HepG2 (cell line): ENCODE data around the gene CYB5D1. TPM values are rescaled to one million over a fixed set of nuclear protein-coding genes. Genes with fewer than 3 reads are reported as not detected.

Experiments
- BORCS8-MEF2B ChIP-seq: sonication (generic); formaldehyde crosslinking; IDR thresholded peaks from 2 replicates; pipeline ENCODE4 v1.8.0; 2022; ENCODE audit warnings: mild to moderate bottlenecking, missing genetic modification reagents
- NR2F6 ChIP-seq, 2 experiments: IDR thresholded peaks; 2 replicates each; pipeline ENCODE4 v1.6.1; 2016; ENCODE audit warnings: antibody characterized with exemption in 1 of 2, mild to moderate bottlenecking in 1 of 2
- XBP1 ChIP-seq: sonication (generic); formaldehyde crosslinking; IDR thresholded peaks from 2 replicates; pipeline ENCODE4 v1.5.0; 2020; ENCODE audit warnings: missing genetic modification reagents
- ZNF333 ChIP-seq: sonication (generic); formaldehyde crosslinking; IDR thresholded peaks from 2 replicates; pipeline ENCODE4 v1.4.0; 2020; ENCODE audit warnings: mild to moderate bottlenecking, missing genetic modification reagents, borderline replicate concordance
- ZNF337 ChIP-seq: sonication (generic); formaldehyde crosslinking; IDR thresholded peaks from 2 replicates; pipeline ENCODE4 v1.5.1; 2020; ENCODE audit warnings: missing genetic modification reagents, low read depth, mild to moderate bottlenecking, borderline replicate concordance
- ZNF350 ChIP-seq: sonication (generic); formaldehyde crosslinking; IDR thresholded peaks from 2 replicates; pipeline ENCODE4 v1.4.0; 2020; ENCODE audit warnings: mild to moderate bottlenecking, low read depth, missing genetic modification reagents, borderline replicate concordance
- ZNF367 ChIP-seq: sonication (generic); formaldehyde crosslinking; IDR thresholded peaks from 2 replicates; pipeline ENCODE4 v1.4.0; 2020; ENCODE audit warnings: missing genetic modification reagents, borderline replicate concordance
- ZNF383 ChIP-seq: sonication (generic); formaldehyde crosslinking; IDR thresholded peaks from 2 replicates; pipeline ENCODE4 v1.4.0; 2020; ENCODE audit warnings: missing genetic modification reagents, mild to moderate bottlenecking, borderline replicate concordance
- polyA plus RNA-seq, 8 experiments: library from polyadenylated mRNA; depleted of rRNA in 3 of 8; stranded (reverse) in 7 of 8; unstranded in 1 of 8; fragments of >200 nt; fragmentation: Illumina TruSeq in 4 of 8; extraction: Trizol in 4 of 8; gene quantifications; 2 replicates each; pipeline versions ENCODE4 v1.2.1 to v1.2.3, GENCODE V29; 2011 to 2016; ENCODE audit warnings: low read depth in 4 of 8, missing spikeins in 1 of 8, mixed read lengths in 1 of 8; ENCODE audit not compliant: insufficient read depth in 1 of 8
- total RNA-seq, 5 experiments: library from RNA; depleted of rRNA; stranded (reverse); fragments of >200 nt; fragmentation: Illumina TruSeq; extraction: Trizol; gene quantifications; 2 replicates each; pipeline ENCODE4 v1.2.3, GENCODE V29; 2016; ENCODE audit warnings: low read depth in 1 of 5
- TF ChIP-seq, protein P1 (sequence below): sonication (generic); formaldehyde crosslinking; IDR thresholded peaks from 2 replicates; pipeline ENCODE4 v1.4.0; 2020; ENCODE audit warnings: missing genetic modification reagents, borderline replicate concordance
- TF ChIP-seq, protein P2 (sequence below): sonication (generic); formaldehyde crosslinking; IDR thresholded peaks from 2 replicates; pipeline ENCODE4 v1.5.0; 2020; ENCODE audit warnings: mild to moderate bottlenecking, missing genetic modification reagents, borderline replicate concordance
- TF ChIP-seq, protein P3 (sequence below), 2 experiments: fragments of 450-650 bp in 1 of 2; sonication (generic) in 1 of 2; formaldehyde crosslinking; IDR thresholded peaks; 2 replicates each; pipeline versions ENCODE4 v1.5.0 to v1.8.0; 2020 to 2022; ENCODE audit warnings: mild to moderate bottlenecking in 1 of 2, missing genetic modification reagents in 1 of 2
- TF ChIP-seq, protein P4 (sequence below): sonication (generic); formaldehyde crosslinking; IDR thresholded peaks from 2 replicates; pipeline ENCODE4 v1.5.1; 2020; ENCODE audit warnings: missing genetic modification reagents, mild to moderate bottlenecking, borderline replicate concordance

The CYB5D1 gene
- total and polyA plus RNA-seq, 2 of the 13 experiments (the other 11 are each of a cell fraction or from before 2014, with no cell fraction given) = 8.9 to 17.0 TPM

DNA sequence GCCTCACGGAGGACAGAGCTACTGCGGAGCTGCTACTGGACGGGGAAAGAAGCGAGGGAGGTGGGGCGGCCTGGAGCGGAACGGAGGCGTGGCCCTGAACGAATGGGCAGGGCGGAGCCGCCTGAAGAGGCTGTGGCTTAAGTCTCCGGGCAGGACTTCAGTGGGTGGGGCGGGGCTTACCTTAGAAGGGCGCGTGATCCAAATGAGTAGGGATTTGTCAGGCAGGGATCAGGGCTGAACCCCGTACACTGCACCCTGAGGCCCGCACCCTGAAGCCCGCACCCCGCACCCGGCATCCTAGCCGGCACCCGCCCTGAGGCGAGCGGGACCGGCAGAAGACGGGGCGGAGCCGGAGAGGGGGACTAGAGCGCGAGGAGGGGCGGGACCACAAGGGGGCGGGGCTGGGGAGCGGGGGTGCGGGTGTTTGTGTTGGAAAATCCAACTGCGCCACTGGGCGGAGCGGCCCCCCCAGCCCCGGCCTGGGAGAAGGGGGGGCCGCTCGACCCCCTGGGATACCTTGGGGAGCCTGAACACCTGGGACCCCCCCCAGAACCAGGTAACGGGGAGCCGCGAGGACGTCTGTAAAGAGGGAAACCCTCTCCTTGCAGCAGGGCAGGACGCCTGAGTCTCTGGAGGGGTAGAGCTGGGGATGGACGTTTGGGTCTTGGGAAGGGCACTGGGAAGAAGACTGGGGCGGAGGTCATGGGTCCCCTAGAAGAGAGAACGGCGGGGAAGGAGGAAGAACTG is 23.8 kb upstream of the CYB5D1 start, which contains the start of gene KDM6B (continued):
- TF ChIP-seq, protein P1, sequence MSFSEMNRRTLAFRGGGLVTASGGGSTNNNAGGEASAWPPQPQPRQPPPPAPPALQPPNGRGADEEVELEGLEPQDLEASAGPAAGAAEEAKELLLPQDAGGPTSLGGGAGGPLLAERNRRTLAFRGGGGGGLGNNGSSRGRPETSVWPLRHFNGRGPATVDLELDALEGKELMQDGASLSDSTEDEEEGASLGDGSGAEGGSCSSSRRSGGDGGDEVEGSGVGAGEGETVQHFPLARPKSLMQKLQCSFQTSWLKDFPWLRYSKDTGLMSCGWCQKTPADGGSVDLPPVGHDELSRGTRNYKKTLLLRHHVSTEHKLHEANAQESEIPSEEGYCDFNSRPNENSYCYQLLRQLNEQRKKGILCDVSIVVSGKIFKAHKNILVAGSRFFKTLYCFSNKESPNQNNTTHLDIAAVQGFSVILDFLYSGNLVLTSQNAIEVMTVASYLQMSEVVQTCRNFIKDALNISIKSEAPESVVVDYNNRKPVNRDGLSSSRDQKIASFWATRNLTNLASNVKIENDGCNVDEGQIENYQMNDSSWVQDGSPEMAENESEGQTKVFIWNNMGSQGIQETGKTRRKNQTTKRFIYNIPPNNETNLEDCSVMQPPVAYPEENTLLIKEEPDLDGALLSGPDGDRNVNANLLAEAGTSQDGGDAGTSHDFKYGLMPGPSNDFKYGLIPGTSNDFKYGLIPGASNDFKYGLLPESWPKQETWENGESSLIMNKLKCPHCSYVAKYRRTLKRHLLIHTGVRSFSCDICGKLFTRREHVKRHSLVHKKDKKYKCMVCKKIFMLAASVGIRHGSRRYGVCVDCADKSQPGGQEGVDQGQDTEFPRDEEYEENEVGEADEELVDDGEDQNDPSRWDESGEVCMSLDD = no peak
- TF ChIP-seq ZNF333 (CRISPR knock-in tag) = no peak
- no peak for TF ChIP-seq XBP1 (CRISPR knock-in tag)
- no peak for TF ChIP-seq NR2F6 (IDR thresholded peaks at IDR 0.05)
- no peak for TF ChIP-seq NR2F6 (CRISPR knock-in tag; IDR thresholded peaks at IDR 0.05)
- TF ChIP-seq BORCS8-MEF2B (CRISPR knock-in tag) = no peak; the same call in 1 of the 2 replicates
- no peak for TF ChIP-seq ZNF367 (CRISPR knock-in tag)
- TF ChIP-seq, protein P2, sequence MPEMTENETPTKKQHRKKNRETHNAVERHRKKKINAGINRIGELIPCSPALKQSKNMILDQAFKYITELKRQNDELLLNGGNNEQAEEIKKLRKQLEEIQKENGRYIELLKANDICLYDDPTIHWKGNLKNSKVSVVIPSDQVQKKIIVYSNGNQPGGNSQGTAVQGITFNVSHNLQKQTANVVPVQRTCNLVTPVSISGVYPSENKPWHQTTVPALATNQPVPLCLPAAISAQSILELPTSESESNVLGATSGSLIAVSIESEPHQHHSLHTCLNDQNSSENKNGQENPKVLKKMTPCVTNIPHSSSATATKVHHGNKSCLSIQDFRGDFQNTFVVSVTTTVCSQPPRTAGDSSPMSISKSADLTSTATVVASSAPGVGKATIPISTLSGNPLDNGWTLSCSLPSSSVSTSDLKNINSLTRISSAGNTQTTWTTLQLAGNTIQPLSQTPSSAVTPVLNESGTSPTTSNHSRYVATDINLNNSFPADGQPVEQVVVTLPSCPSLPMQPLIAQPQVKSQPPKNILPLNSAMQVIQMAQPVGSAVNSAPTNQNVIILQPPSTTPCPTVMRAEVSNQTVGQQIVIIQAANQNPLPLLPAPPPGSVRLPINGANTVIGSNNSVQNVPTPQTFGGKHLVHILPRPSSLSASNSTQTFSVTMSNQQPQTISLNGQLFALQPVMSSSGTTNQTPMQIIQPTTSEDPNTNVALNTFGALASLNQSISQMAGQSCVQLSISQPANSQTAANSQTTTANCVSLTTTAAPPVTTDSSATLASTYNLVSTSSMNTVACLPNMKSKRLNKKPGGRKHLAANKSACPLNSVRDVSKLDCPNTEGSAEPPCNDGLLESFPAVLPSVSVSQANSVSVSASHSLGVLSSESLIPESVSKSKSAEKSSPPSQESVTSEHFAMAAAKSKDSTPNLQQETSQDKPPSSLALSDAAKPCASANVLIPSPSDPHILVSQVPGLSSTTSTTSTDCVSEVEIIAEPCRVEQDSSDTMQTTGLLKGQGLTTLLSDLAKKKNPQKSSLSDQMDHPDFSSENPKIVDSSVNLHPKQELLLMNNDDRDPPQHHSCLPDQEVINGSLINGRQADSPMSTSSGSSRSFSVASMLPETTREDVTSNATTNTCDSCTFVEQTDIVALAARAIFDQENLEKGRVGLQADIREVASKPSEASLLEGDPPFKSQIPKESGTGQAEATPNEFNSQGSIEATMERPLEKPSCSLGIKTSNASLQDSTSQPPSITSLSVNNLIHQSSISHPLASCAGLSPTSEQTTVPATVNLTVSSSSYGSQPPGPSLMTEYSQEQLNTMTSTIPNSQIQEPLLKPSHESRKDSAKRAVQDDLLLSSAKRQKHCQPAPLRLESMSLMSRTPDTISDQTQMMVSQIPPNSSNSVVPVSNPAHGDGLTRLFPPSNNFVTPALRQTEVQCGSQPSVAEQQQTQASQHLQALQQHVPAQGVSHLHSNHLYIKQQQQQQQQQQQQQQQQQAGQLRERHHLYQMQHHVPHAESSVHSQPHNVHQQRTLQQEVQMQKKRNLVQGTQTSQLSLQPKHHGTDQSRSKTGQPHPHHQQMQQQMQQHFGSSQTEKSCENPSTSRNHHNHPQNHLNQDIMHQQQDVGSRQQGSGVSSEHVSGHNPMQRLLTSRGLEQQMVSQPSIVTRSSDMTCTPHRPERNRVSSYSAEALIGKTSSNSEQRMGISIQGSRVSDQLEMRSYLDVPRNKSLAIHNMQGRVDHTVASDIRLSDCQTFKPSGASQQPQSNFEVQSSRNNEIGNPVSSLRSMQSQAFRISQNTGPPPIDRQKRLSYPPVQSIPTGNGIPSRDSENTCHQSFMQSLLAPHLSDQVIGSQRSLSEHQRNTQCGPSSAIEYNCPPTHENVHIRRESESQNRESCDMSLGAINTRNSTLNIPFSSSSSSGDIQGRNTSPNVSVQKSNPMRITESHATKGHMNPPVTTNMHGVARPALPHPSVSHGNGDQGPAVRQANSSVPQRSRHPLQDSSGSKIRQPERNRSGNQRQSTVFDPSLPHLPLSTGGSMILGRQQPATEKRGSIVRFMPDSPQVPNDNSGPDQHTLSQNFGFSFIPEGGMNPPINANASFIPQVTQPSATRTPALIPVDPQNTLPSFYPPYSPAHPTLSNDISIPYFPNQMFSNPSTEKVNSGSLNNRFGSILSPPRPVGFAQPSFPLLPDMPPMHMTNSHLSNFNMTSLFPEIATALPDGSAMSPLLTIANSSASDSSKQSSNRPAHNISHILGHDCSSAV = no peak
- no peak for TF ChIP-seq ZNF350 (CRISPR knock-in tag)
- TF ChIP-seq, protein P3, sequence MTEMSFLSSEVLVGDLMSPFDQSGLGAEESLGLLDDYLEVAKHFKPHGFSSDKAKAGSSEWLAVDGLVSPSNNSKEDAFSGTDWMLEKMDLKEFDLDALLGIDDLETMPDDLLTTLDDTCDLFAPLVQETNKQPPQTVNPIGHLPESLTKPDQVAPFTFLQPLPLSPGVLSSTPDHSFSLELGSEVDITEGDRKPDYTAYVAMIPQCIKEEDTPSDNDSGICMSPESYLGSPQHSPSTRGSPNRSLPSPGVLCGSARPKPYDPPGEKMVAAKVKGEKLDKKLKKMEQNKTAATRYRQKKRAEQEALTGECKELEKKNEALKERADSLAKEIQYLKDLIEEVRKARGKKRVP (CRISPR knock-in tag; IDR thresholded peaks at IDR 0.05) = no peak
- no peak for TF ChIP-seq ZNF337 (CRISPR knock-in tag)
- TF ChIP-seq, protein P4, sequence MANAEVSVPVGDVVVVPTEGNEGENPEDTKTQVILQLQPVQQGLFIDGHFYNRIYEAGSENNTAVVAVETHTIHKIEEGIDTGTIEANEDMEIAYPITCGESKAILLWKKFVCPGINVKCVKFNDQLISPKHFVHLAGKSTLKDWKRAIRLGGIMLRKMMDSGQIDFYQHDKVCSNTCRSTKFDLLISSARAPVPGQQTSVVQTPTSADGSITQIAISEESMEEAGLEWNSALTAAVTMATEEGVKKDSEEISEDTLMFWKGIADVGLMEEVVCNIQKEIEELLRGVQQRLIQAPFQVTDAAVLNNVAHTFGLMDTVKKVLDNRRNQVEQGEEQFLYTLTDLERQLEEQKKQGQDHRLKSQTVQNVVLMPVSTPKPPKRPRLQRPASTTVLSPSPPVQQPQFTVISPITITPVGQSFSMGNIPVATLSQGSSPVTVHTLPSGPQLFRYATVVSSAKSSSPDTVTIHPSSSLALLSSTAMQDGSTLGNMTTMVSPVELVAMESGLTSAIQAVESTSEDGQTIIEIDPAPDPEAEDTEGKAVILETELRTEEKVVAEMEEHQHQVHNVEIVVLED (CRISPR knock-in tag) = no peak
- no peak for TF ChIP-seq ZNF383 (CRISPR knock-in tag)
